HG02981 (cell line): ENCODE results near the gene PLCXD3.
"Not testable (repeated sequence)": the region's sequence is repeated elsewhere in the genome, so short reads cannot be mapped to it uniquely, and the experiment has no call there.

Experiments
- ATAC-seq: cut with Tn5 transposase; IDR thresholded peaks from one replicate; pipeline ENCODE4 v1.9.1; 2021; ENCODE audit warnings: mild to moderate bottlenecking, moderate library complexity; ENCODE audit not compliant: unreplicated experiment

Gene PLCXD3

DNA sequence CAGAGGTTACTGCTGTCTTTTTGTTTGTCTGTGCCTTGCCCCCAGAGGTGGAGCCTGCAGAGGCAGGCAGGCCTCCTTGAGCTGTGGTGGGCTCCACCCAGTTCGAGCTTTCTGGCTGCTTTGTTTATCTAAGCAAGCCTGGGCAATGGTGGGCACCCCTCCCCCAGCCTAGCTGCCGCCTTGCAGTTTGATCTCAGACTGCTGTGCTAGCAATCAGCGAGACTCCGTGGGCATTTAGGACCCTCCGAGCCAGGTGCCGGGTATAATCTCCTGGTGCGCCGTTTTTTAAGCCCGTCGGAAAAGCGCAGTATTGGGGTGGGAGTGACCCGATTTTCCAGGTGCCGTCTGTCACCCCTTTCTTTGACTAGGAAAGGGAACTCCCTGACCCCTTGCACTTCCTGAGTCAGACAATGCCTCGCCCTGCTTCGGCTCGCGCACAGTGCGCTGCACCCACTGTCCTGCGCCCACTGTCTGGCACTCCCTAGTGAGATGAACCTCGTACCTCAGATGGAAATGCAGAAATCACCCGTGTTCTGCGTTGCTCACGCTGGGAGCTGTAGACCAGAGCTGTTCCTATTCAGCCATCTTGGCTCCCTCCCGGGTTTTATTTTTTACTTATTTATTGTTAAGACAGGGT, 16.8 kb downstream of the PLCXD3 start:
- ATAC-seq, result not testable (repeated sequence)

DNA sequence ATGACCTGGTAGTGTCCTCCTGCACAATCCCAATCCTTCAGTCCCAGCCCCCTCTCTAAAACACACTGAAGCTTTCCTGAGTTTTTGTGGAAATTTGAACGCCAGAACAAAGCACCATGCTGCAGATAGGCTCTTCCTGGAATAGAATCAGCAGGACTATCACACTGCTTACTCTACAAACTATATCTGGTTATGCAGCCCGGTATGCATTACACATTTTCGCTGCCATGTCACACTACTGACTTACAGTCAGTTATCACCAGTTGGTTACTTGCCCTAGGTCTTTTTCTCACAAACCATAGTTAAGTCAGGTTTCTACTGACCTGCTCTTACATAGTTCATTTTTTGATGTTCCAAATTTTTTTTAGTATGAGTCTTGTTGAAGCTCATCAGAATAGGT, 24.9 kb downstream of the PLCXD3 start:
- no peak for ATAC-seq

DNA sequence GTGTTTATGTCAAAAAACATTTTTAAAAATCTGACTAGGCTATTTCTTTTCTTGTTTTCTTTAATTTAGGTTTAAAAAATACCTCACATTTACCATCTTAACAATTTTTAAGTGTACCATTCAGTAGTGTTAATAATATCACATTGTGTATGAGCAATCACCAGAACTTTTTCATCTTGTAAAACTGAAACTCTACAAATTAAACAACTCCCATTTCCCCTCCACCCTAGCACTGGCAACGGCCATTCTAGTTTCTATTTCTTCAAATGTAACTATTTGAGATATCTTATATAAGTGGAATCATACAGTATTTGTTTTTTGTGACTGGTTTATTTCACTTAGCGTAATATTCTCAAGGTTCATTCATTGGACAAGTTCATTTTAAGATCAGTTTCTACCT, 27.7 kb downstream of the PLCXD3 start:
- no peak for ATAC-seq

DNA sequence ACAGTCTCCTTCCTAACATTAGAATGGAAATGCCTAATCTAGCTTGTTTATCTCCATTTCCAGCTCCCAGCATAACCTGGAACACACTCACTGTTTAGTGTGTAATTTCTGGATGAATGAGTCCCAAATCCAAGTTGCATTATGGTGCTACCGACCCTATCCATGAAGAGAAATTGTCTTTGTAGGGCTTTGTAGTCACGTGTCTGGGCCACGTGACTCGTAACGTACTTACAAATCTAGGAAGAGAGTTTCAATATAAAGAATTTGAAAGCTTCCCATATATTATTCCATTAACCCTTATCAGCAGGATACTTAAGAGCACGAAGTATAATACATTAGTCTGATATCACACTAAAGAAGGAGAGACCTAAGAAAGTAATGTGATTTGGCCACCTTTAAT, 28.2 kb downstream of the PLCXD3 start:
- no peak for ATAC-seq

DNA sequence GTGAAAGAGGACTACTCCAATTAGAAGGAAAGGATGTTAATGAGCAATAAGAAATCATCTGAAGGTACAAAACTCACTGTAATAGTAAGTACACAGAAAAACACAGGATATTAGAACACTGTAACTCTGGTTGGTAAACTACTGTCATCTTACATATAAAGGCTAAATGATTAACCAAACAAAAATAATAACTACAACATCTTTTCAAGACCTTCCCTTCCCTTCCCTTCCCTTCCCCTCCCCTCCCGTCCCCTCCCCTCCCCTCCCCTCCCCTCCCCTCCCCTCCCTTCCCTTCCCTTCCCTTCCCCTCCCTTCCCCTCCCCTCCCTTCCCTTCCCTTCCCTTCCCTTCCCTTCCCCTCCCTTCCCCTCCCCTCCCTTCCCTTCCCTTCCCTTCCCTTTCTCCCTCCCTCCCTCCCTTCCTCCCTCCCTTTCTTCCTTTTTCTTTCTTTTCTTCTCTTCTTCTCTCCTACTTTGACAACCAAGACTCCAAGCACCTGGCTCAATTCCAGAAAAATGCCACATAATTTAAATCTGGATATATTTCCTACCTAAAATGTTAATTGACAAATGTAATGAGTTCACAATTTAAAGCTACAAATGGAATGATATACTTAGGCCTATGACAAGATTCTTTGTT, 38.7 kb downstream of the PLCXD3 start:
- not testable (repeated sequence) for ATAC-seq

DNA sequence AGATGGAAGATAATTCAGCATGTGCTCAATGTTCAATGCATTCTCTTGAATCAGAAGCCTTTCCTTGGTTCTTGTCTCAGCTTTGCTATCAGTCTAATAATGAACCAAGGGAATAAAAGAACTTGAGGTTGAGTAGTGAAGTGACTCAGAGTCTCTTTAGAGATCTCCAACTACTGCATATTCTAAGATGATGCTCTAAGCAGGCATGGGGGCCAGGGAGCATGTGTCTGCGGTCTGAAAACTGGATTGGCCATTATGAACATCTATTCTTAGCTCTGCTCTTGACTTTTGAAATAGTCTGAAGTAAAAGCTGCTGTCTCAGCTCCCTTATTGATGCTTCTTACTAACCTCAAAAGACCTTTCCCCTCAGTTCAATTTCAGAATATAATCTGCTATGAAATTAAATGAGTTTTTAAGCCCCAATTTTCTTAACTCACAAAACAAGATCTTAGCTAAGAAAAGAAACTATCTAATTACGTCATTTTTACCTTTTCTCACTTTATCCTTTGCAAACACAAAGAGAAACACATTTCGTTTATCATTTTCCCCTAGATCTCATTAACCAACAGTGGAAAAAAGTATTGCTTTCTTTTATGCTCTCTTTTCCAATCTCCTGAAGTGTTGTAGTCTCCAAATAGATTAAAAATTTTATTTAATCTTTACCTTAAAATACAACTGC, 44.8 kb downstream of the PLCXD3 start:
- ATAC-seq, result no peak

DNA sequence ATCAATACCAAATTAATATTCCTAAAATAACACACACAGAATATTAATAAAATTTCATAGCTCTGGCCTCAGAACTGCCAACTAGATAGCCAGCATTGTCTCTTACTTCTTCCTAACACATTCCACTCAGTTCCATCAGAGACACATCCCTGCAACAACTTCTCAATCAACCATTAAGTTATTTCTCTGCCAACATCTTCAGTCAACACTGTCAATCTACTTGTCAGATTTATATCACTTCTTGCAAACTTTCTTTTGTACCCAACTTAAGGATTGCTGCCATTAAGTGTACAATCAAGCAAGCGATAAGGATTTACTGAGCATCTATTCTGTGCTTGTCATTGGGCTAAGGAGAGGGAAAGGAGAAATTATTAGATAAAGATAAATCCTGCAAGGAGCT, 50.8 kb downstream of the PLCXD3 start:
- no peak for ATAC-seq

DNA sequence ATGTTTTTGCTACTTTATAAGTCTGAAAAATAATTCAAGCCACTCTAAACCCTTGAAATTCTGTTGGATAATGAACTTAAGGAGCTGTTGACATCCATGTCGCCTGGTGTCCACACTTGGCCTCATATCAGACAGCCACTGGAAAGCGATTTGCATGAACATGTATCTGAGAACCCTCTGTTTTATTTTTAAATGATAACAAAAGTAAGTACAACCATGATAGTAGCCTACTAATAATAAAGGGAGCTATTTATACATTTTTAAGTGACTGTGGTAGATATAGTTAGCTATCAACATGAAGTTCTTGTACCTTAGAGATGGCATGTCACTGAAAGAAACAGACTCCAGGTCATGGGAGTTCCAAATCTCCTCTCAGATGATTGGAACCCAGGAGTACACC, 53.3 kb downstream of the PLCXD3 start:
- ATAC-seq, result no peak

DNA sequence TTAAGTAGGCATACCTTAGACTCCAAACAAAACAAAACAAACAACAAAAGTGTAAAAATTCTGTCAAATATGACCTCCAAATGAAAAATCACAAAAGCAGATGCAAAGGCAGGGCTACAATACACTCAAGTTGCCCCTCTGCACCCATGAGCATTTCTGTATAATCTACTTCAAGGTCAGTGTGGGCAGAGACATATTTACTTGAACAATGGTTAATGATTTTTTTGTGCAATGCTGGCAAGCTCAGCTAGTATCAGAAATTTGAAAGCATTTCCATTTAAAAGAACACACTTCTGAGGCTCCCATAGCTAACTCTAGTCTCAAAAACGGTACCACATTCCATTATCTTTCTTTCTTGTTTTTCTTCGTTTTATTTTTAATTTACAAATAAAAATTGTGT, 57.9 kb downstream of the PLCXD3 start:
- ATAC-seq, result no peak

DNA sequence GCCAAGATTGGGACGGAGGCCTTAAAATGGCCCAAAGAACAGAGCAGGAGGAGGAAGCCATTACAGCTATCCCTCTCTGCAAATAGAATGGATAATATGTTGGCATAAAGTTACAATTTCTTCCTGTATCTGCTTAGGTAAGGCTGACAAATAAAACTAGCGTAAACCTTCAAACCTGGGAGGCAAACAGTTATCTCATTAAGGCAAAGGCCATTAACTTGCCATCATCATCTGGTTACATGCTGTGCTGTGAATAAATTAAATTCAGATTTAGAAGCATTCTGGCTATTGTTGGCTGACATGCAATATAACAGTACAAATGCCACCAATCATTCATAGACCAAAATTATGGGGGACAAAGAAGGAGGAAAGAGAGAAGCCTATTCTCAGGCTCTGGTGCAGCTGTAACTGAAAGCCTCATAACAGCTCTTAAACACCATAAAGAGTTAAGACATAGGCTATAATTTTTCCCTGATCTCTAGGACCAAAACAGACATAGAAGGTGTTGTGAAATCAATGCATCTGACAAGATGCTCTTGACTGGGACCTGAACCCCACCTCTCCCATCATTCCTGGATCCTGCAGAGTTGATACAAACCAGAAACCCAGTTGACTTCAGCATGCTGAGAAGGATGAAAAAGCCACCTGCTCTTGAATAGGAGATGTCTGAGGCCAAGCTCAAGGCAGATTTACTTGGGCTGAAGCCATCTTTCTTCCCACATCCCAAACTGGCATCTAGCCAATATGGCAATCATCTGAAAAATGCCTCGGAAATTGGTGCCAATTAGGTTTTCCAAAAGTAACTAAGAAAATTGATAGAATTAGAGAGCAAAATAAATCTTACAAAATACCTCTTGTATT, 62.5 kb downstream of the PLCXD3 start:
- ATAC-seq, result no peak

DNA sequence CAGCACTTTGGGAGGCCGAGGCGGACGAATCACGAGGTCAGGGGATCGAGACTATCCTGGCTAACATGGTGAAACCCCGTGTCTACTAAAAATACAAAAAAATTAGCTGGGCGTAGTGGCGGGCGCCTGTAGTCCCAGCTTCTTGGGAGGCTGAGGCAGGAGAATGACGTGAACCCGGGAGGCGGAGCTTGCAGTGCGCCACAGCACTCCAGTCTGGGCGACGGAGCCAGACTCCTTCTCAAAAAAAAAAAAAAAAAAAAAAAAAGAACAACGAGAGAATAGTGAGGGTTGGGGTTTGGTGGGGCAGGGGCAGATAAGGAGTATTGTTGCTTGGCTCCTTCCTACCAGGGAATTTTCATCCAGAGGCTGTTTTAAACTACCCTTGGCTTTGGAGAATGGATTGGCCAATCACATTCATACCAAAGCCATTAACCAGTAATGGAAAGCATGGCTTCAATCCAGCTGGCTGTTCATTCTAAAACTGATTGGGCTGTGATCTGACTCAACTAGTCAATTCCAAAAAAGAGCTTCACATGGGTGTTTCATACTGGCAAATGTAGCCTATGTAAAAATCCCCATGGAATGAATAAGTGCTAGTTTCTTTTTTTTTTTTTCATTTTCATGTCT, 64.4 kb downstream of the PLCXD3 start:
- ATAC-seq, result no peak

DNA sequence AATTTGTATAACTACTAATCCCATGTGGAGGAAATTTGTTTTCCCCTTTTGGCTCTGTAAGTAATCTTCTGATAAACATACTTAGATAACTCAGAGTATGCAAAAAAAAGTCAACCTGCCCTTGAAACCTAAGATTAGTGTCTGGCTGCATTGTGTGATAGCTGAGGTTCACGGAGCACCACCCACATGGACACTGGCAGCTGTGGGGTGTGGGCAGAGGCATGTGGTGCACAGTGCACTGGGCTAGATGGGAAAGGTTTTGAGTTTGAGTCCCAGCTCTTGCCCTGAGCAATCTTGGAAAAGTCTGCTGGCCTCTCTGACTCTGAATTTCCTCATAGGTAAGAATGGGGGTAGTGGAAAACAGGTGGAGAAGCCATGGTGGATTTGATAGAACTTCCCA, 75.1 kb downstream of the PLCXD3 start:
- ATAC-seq, result no peak

DNA sequence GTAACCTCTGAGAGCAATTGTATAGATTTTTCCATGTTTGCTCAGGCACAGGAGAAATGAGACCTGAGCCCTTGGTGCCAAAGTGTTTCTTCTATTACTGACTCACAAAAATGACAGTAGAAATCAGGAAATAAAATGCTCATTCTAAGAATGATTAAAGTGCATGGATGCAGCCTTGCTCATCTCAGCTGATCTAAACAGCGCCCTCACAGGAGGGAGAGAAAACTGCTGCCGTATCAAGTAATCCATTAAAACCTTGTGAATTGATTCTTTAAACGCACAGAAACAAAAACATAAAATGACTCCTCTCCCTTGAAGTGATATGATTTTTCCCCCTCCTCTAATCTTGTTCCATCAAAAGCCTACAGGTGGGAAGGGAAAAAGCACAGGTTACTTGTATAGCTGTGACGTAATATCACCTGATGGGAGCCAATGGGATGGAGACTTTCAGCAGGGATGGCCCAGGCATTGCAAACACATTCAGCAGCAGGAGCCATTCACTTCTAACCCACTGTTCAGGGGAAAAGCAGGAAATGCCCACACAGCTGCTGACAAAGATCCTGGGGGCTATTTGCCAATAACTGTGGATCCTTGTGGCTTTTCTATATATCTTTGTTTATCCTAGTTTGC, 76.7 kb downstream of the PLCXD3 start:
- no peak for ATAC-seq

DNA sequence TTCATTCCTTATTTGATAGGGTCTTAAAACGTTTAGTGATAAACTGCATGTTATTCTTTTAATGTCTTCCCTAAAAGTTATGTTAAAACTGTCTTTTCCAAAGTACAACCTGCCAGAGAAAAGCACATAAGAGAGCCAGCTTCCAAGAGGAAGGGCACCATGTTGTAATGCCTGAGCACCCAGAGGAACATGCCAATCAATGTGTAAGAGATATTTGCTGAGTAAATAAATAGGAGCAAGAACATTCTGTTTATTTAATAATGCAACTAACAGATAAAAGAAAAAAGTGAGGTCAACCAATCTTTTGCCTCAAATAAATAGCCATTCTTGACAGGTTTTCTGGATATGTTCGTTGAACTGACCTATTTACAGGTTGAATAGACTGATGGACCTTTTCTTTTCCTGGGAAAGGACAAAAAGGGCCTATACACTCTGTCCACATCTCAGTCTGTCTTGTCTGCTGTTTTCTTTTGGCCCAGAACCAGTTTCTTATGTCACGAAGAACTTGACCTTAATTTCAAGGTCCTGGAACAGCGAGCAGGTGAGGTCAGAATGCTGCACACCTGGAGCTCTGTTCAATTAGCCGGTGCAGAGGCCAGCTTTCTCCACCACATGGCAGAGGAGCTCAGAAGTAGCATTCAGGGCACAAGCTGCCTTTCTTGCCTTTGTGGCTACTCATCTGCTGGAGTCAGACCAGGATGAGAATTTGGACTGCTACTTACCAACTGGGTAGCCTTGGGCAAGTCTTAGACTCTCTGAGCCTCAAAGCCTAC, 77.7 kb downstream of the PLCXD3 start:
- ATAC-seq, result no peak

DNA sequence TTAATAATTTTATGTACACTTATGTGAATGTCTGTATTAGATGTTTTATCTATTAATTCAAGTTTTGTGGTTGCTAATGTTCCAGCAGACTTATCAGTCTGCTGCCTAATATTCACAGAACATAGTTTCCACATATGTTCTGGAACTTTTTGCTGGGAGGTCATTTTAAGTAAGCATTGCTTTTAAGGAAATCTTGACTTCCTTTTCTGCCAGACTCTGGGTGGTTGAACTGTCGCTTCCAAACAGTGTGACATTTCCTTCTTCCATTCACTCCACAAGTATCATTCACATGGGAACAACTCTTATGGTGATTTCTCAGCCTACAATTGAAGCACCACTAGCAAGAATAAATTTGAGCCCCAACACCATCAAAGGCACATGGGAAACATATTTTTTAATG, 82.9 kb downstream of the PLCXD3 start:
- ATAC-seq, result no peak

DNA sequence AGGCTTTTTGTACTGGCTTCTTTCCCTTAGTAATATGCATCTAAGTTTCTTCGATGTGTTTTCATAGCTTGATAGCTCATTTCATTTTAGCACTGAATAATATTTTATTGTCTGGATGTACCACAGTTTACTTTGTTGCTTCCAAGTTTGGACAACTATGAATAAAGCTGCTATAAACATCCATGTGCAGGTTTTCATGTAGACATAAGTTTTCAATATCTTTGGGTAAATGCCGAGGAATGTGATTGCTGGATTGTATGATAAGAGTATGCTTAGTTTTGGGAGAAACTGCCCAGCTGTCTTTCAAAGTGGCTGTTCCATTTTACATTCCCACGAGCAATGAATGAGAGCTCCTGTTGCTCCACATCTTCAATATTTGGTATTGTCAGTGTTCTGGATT, 84.7 kb downstream of the PLCXD3 start:
- ATAC-seq, result no peak

DNA sequence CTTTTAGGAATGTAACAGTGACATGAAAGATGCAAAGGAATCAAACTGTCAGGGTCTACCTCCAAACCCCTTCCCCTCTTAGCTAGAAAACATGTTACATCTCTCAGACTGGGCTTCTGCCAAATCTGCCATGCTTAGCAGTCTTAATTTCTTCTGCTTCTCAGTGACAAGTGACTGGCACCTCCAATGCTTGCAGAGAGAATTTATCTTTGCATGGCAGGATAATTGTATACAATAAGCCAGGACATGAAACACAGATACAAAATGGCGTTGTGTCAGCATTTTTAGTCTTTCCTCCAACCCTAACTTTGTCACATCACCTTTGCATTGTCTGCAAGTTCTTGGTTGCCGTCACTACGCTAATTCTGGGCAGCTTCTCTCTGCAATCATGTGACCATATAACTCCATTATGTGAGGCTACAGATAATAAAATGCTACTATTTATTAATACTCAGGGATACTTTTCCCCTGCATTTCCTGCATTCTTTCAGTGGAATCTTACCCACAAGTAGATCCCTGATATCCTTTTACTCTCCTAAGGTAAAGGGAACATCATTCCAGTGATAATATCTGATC, 89.8 kb downstream of the PLCXD3 start:
- ATAC-seq, result no peak

DNA sequence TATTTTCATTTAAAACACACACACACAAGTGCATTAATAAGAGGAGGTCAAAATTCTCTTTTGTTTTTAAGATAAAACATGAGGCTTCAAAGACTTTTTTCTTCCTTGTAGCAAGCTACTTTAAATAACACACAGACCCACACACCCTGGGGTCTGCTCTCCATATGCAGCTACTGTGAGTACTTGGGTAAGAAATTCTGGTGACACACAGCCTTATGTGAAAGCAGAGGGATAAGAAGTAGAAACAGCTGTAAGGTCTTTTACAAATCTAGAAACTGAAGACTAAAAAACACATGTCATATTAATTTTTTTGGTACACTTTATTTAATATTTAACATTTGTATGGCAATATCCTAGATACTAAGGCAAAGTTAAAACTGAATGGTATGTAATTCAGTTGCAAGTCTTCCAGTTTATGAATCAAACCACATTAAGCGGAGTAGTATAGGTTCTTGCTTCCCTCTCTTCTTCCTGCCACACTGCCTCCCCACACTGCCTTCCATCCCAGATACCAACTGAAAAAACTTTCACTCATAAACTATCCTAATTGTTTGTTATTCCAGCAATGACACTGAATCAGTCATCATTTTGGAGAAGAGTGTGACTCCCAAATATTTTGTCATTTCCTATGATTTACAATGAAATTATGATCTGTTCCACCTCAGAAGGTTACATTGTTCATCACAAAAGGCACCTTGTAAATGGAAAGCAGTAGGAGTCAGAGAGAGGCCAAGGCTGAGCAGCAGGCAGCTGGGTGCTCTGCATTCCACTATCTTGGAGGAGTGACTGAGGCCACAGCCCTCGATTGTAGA, 92.0 kb downstream of the PLCXD3 start:
- no peak for ATAC-seq

DNA sequence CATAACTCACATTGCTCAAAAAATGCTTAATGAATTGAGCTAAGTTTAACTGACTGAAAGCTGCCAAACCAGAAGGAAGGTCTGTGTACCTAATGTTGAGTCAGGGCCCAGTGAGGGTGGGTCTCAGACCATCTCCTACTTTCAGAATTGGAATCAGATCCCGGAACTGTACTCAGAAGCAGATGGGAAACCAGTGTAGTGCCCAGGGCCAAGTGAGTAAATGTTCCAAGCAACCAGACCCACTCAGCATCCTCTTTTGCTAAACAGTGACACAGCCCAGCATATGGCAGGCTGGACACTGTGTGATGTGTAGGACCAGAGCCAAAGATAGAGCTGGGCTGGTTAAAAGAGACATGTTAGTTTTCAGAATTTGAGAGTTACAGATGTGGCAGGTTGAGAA, 94.1 kb downstream of the PLCXD3 start:
- ATAC-seq, result no peak
